WTC11 (cell line): ENCODE results near the gene MRC2.

Experiments used
- ATF2 ChIP-seq: sonication (generic); formaldehyde crosslinking; IDR thresholded peaks from 2 replicates; pipeline ENCODE4 v1.8.1; 2022; ENCODE audit warnings: low read depth, missing genetic modification reagents, borderline replicate concordance
- ATF3 ChIP-seq: sonication (generic); formaldehyde crosslinking; conservative IDR thresholded peaks from 2 replicates; pipeline ENCODE4 v1.8.1; 2022; ENCODE audit warnings: mild to moderate bottlenecking, missing genetic modification reagents
- CREB1 ChIP-seq: sonication (generic); formaldehyde crosslinking; IDR thresholded peaks from 2 replicates; pipeline ENCODE4 v1.8.0; 2023; ENCODE audit warnings: mild to moderate bottlenecking, missing genetic modification reagents
- E2F1 ChIP-seq: sonication (generic); formaldehyde crosslinking; IDR thresholded peaks from 2 replicates; pipeline ENCODE4 v1.8.0; 2022; ENCODE audit warnings: mild to moderate bottlenecking, missing genetic modification reagents
- NFE2L1 ChIP-seq: sonication (generic); formaldehyde crosslinking; IDR thresholded peaks from 2 replicates; pipeline ENCODE4 v1.8.1; 2023; ENCODE audit warnings: missing genetic modification reagents
- PRRX2 ChIP-seq: fragments of 250-450 bp; sonication (Bioruptor Pico); IDR thresholded peaks from 2 replicates; pipeline ENCODE4 v1.8.0; 2021; ENCODE audit warnings: mild to moderate bottlenecking
- ZBTB21 ChIP-seq: sonication (generic); formaldehyde crosslinking; IDR thresholded peaks from 2 replicates; pipeline ENCODE4 v1.8.1; 2023; ENCODE audit warnings: mild to moderate bottlenecking, missing genetic modification reagents, borderline replicate concordance
- ZNF121 ChIP-seq: sonication (generic); formaldehyde crosslinking; IDR thresholded peaks from 2 replicates; pipeline ENCODE4 v1.8.0; 2023; ENCODE audit warnings: missing genetic modification reagents
- ZNF219 ChIP-seq: sonication (generic); formaldehyde crosslinking; IDR thresholded peaks from 2 replicates; pipeline ENCODE4 v1.8.0; 2023; ENCODE audit warnings: missing genetic modification reagents, mild to moderate bottlenecking, borderline replicate concordance
- TF ChIP-seq, protein P1 (sequence below): fragments of 200-600 bp; IDR thresholded peaks from 2 replicates; pipeline ENCODE4 v1.8.0; 2022; ENCODE audit warnings: antibody characterized with exemption
- TF ChIP-seq, protein P2 (sequence below): sonication (generic); formaldehyde crosslinking; IDR thresholded peaks from 2 replicates; pipeline ENCODE4 v1.8.0; 2022; ENCODE audit warnings: mild to moderate bottlenecking, missing genetic modification reagents
- TF ChIP-seq, protein P3 (sequence below): sonication (generic); formaldehyde crosslinking; IDR thresholded peaks from 2 replicates; pipeline ENCODE4 v1.8.0; 2022; ENCODE audit warnings: missing genetic modification reagents
- TF ChIP-seq, protein P4 (sequence below): sonication (generic); formaldehyde crosslinking; IDR thresholded peaks from 2 replicates; pipeline ENCODE4 v1.8.1; 2023; ENCODE audit warnings: mild to moderate bottlenecking, moderate library complexity, missing genetic modification reagents

DNA sequence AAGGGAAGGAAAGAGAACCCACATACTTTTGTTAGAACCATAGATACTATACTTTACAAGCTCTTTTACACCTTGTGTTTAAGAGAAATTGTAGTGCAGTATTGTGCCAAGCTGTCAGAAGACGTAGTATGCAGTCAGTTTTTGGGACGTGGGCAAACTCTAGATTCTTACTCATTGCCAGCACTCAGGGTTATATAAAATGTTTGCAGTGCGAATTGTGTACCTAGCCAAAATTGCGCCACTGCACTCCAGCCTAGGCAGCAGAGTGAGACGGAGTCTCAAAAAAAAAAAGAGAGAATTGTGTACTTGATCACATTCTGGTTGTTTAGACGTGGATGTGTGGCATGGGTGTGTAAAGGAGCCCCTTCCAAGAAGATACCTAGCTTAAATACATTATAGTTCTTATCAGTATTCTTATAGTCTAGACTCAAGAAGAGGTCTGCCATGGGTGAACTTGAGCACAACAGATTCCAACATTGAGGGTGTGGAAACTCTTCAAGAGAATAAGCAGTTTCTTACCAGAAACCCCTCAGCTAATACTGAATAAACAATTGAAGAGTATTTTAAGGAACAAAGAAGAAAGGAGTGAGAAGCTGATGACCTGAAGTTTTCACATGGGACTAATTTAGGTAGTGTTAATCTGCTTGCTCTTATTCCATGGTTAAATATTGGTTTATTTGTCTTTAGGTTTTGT is 27.4 kb upstream of the MRC2 start:
- TF ChIP-seq ZBTB21 (CRISPR knock-in tag) (no peak), NFE2L1 (CRISPR knock-in tag) (no peak), PRRX2 (no peak), ZNF121 (CRISPR knock-in tag) (no peak), CREB1 (CRISPR knock-in tag) (no peak), ZNF219 (CRISPR knock-in tag) (no peak), ATF3 (CRISPR knock-in tag) (no peak), E2F1 (no peak), ATF2 (CRISPR knock-in tag) (no peak)
- TF ChIP-seq, protein P1, sequence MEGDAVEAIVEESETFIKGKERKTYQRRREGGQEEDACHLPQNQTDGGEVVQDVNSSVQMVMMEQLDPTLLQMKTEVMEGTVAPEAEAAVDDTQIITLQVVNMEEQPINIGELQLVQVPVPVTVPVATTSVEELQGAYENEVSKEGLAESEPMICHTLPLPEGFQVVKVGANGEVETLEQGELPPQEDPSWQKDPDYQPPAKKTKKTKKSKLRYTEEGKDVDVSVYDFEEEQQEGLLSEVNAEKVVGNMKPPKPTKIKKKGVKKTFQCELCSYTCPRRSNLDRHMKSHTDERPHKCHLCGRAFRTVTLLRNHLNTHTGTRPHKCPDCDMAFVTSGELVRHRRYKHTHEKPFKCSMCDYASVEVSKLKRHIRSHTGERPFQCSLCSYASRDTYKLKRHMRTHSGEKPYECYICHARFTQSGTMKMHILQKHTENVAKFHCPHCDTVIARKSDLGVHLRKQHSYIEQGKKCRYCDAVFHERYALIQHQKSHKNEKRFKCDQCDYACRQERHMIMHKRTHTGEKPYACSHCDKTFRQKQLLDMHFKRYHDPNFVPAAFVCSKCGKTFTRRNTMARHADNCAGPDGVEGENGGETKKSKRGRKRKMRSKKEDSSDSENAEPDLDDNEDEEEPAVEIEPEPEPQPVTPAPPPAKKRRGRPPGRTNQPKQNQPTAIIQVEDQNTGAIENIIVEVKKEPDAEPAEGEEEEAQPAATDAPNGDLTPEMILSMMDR, result no peak
- TF ChIP-seq, protein P2, sequence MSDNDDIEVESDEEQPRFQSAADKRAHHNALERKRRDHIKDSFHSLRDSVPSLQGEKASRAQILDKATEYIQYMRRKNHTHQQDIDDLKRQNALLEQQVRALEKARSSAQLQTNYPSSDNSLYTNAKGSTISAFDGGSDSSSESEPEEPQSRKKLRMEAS, result no peak
- TF ChIP-seq, protein P3, sequence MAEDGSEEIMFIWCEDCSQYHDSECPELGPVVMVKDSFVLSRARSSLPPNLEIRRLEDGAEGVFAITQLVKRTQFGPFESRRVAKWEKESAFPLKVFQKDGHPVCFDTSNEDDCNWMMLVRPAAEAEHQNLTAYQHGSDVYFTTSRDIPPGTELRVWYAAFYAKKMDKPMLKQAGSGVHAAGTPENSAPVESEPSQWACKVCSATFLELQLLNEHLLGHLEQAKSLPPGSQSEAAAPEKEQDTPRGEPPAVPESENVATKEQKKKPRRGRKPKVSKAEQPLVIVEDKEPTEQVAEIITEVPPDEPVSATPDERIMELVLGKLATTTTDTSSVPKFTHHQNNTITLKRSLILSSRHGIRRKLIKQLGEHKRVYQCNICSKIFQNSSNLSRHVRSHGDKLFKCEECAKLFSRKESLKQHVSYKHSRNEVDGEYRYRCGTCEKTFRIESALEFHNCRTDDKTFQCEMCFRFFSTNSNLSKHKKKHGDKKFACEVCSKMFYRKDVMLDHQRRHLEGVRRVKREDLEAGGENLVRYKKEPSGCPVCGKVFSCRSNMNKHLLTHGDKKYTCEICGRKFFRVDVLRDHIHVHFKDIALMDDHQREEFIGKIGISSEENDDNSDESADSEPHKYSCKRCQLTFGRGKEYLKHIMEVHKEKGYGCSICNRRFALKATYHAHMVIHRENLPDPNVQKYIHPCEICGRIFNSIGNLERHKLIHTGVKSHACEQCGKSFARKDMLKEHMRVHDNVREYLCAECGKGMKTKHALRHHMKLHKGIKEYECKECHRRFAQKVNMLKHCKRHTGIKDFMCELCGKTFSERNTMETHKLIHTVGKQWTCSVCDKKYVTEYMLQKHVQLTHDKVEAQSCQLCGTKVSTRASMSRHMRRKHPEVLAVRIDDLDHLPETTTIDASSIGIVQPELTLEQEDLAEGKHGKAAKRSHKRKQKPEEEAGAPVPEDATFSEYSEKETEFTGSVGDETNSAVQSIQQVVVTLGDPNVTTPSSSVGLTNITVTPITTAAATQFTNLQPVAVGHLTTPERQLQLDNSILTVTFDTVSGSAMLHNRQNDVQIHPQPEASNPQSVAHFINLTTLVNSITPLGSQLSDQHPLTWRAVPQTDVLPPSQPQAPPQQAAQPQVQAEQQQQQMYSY (CRISPR knock-in tag), result no peak
- TF ChIP-seq, protein P4, sequence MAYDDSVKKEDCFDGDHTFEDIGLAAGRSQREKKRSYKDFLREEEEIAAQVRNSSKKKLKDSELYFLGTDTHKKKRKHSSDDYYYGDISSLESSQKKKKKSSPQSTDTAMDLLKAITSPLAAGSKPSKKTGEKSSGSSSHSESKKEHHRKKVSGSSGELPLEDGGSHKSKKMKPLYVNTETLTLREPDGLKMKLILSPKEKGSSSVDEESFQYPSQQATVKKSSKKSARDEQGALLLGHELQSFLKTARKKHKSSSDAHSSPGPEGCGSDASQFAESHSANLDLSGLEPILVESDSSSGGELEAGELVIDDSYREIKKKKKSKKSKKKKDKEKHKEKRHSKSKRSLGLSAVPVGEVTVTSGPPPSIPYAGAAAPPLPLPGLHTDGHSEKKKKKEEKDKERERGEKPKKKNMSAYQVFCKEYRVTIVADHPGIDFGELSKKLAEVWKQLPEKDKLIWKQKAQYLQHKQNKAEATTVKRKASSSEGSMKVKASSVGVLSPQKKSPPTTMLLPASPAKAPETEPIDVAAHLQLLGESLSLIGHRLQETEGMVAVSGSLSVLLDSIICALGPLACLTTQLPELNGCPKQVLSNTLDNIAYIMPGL (CRISPR knock-in tag), result no peak
